GM18519 (cell line): ENCODE data around the gene FAM107B.

ENCODE experiments used
- ATAC-seq: cut with Tn5 transposase; IDR thresholded peaks from one replicate; pipeline ENCODE4 v1.9.1; 2021; ENCODE audit warnings: mild to moderate bottlenecking, moderate library complexity; ENCODE audit not compliant: unreplicated experiment, low FRiP score

Gene FAM107B

GRCh38 chr10:14543904-14544210, 230.8 kb downstream of the FAM107B start:
- ATAC-seq = no peak

DNA sequence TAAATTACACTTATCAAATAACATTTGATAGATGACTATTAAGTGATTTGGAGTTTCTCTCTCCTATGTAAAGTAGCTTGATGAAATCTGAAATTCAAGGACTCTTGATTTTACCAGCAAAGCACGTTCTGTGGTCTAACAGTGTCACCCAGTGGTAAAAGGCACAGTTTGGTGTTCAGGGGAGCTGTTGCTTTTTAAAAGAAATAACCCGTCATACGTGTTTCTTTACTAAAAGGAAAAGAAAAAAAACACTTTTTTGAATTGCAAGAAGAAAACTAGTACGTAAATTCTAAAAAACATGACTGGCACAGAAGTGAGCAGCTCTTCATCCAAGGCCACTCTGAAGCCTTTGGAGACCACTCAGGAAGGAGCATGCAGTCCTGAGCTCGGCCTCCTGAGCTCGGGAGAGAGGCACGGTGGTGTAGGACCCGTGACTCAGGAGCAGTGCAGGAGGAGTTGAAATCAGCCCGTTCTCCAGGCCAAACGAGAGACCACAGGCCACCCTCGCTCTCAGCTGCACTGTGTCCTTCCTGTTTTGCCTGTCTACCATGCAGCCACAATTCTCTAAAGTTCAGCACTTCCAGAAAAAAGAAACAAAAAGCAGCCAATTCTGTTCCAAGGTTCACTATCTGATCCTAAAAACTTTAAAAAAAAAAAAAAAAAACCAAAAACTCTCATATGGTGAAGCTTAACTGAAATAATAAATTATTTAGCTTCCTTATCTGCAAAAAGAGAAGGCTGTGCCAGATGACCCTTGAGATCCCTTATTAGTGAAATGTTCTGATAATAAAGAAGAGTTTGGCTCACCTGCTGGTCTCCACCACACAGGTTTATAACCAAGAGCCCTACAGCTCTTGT, 231.4 kb downstream of the FAM107B start:
- ATAC-seq = no peak

DNA sequence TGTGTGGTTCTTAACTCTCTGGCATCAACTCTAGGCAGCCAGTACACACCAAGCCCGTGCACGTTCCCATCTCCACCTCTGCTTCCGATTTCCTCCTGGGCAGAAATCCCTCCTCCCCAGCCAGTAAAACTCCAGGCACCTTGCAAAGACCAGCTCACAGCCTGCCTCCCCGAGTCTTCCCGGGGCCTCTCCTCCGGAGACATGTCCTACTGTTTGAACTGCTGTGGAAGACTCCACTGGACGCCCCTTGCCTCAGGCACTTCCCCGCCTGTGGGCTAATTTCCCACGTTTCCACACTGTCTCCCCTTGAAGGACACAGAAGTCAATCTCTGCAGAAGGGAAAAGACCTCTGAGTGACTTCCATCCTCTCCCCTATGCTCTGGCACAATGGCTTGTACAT, 233.3 kb downstream of the FAM107B start:
- ATAC-seq = no peak

- ATAC-seq = no peak
Observed at GRCh38 chr10:14540611-14541010, 234.1 kb downstream of the FAM107B start.

- ATAC-seq = no peak
Observed at GRCh38 chr10:14540062-14540461, 234.6 kb downstream of the FAM107B start.

- no peak for ATAC-seq
Observed at GRCh38 chr10:14539176-14539575, 235.5 kb downstream of the FAM107B start.

- ATAC-seq = no peak
Observed at GRCh38 chr10:14536241-14537213, 238.2 kb downstream of the FAM107B start.

GRCh38 chr10:14535457-14536130, 239.1 kb downstream of the FAM107B start:
- ATAC-seq = no peak

DNA sequence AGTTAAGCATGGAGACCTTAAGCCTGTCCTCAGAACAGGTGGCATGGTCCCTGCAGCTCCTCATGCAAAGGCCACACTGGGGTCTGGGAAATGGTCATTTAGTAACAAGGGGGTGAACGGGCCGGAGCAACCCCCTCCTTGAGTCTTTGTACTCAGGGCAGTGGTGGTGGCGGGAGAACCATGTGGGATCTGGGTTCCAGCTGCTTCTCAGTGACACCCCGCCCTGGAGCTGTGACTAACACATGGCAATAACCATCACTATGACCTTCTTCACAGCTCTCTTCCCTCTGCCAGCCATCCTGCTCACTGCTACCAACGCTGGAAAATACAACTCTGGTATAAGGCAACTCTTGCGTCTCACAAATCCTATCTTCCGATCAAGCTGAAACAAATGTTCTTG, 240.5 kb downstream of the FAM107B start:
- no peak for ATAC-seq

DNA sequence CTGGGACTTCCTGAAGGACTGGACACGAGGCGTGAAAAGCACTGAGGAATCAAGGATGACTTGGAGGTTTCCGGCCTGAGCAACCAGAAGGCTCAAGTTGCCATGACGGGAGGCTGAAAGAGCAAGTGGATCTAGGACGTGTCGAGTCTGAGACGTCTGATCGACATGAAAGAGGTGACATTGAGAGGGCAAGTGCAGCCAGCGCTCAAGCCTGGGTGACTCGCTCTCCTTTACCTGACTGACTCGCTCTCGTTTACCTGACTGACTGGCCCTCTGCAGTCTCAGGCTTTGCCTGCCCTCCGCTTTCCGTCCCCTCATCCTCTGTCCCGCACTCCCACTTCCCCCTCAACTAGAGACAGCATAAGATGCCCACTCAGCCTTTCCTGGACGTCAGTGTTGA, 241.4 kb downstream of the FAM107B start:
- no peak for ATAC-seq

DNA sequence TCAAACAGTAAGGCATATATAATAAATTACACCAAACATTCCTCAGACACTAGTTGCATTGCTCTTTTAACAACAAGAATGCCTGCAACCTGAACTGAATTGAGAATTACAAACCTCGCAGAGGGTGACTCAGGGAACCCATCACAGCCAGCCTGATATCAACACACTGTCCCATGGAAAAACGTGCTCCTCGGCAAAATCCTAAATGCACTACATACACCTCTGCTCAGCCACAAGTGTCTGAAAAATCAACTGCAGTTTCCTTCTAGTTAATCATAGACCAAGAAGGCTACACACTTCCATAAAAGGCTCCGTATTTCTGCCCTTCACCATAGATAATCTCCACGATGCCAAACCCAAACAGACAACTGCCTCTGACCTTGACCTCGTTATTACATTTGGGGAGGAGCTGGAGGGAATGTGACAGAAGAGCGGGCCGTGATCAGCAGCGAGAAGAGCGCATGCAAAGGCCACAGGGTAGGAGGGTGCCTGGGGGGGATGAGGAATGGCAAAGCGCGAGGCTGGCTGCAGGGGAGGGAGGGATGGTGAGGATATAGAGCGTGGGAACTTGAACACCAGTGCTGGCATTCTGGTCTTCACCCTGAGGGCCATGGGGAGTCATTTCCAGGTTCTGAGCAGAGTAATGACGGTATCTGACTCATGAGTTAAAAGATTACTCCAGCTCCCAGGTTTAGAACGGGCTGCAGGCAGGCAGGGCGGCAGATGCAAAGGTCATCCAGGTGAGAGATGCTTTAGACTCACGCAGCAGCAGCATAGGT, 242.0 kb downstream of the FAM107B start:
- ATAC-seq = no peak

DNA sequence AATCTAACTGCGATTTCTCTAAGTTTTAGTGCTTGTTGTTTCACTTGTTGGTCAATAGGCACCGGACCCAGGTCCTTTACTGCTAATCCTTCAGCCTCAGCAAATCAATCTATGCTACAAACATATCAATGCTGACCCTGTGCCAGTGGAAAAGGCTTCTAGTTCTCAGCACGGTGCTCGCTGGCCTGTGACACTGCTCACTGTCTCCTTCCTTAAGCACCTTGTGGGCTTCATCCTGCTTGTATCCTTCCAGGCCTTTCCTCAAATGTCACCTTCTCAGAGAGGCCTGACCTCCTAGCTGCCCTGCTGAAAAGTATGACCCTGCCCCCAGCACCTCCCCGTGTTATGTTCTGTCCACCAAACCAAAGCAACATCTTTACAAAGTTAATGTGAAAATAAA, 242.7 kb downstream of the FAM107B start:
- no peak for ATAC-seq

GRCh38 chr10:14530465-14530864, 244.2 kb downstream of the FAM107B start:
- no peak for ATAC-seq

- ATAC-seq = no peak
Observed at GRCh38 chr10:14529351-14529750, 245.3 kb downstream of the FAM107B start.

DNA sequence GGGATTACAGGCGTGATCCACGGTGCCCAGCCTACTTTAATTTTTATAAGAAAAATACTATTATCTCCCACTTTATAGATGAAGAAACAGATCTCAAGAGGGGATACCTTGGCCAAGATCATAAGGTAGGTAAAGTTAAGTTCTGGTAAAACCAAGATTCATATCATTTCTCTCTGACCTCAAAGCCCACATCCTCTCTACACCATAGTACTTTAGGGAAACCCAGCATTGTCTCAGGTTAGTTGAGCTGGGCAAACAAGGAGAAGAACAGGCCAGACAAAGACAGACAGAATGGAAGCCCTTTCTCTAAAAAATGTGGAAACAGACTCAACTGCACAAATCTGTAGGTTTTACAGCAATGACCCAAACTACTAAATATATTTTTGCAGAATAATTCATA, 246.2 kb downstream of the FAM107B start:
- ATAC-seq = no peak

- ATAC-seq = no peak
Observed at GRCh38 chr10:14527915-14528314, 246.8 kb downstream of the FAM107B start.

- ATAC-seq = no peak
Observed at GRCh38 chr10:14527134-14527844, 247.4 kb downstream of the FAM107B start.

DNA sequence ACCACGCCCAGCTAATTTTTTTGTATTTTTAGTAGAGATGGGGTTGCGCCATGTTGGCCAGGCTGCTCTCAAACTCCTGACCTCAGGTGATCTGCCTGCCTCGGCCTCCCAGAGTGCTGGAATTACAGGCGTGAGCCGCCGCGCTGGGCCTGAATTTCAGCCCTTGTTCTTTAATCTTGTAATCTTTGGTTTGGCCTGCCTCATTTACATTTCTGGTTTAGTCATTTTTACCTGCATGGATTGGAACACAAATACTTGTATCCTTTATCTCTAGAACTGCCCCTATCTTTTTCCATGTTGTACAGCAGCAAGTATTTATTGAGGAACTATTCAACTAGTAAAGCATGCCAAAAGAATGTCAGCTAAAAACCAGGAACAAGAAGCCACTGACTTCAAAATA, 248.4 kb downstream of the FAM107B start:
- no peak for ATAC-seq

DNA sequence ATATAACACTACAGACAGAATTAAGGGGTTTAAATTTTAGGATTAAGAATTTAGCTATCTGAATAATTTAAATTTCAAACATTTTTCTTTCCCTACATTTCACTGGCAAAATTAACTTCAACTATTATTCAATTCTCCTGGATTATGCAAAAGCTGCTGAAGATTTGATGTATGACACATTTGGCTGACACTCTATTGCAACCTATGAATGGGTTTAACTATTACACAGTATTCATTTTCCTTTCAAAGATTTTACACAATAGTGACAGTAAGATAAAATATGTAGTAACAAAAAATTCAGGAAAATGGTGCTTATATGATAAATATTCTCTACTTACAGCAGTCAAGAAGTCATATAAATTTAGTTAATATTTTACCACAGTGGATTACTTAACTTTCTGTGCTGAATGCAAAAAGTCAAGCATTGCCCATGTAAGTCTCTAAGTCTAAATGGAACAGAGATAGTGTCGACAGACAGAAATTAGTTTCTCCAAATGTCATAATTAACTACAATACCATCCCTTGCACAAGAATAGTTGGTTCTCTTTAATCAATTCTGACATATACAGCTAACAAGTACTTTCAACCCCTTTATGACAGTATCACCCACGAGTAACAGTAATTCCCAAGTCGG, 249.9 kb downstream of the FAM107B start:
- ATAC-seq = no peak
